GM18511 (cell line): ENCODE results near the gene AAR2.

Experiments
- ATAC-seq: cut with Tn5 transposase; IDR thresholded peaks from one replicate; pipeline ENCODE4 v1.9.1; 2021; ENCODE audit warnings: mild to moderate bottlenecking, moderate library complexity; ENCODE audit not compliant: unreplicated experiment

Gene AAR2

DNA sequence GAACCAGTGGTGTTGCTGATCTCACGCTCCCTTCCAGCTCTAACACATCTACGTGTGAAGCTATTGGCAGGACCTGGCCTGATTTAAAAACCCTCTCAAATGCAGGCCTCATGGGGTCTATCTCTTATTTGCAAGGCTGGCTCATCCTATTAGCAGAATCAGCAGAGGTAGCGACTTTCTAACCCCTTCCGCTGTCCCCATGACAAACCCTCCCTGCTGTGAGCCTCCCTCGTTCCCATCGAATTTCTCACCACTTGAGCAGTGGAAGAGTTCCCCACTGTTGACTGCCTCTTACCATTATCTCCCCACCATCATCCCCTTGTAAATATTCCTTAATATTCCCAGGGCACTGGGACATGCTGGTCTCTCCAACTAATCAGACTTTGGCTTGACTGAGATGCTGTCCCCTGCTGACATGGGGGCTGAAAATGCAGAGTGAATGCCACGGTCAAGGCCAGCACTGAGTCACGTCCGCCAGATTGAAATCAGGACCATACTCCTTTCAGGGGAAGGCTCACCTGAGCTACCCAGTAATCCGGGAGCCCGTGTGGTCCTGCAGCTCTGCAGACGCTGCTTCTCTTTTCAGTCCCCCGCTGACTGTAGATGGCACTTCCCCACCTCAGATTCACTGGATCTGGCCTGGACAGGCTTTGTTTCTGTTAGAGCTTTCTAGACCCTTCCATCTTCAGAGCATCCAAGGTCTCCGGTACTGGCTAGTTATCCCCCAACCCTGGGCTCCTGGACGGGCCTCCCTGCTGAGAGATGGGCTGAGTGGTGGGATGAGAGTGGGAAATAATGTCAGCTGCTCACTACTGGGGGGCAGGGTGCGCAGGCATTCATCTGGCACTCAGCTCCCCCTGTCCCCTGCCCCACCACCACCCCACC lies 23.1 kb downstream of the AAR2 start:
- ATAC-seq, result no peak

DNA sequence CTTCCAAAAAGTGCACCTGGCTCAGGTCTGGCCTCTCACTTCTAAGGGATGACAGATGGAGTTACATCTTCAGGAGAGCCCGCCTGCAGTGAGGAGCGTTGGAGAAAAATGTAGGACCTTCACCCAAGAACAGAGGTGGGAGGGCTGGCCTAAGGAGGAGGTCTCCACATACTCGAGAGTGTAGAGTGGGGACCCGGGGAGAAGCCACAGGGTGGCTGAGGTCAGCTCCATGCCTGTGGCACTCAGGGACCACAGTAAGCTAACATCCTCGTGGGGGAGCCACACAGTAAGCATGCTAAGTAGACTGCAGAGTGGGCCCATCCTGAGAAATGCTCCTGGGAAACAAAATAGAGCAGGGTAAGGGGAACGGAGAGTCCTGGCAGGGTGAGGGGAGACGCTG lies 24.0 kb downstream of the AAR2 start:
- no peak for ATAC-seq

DNA sequence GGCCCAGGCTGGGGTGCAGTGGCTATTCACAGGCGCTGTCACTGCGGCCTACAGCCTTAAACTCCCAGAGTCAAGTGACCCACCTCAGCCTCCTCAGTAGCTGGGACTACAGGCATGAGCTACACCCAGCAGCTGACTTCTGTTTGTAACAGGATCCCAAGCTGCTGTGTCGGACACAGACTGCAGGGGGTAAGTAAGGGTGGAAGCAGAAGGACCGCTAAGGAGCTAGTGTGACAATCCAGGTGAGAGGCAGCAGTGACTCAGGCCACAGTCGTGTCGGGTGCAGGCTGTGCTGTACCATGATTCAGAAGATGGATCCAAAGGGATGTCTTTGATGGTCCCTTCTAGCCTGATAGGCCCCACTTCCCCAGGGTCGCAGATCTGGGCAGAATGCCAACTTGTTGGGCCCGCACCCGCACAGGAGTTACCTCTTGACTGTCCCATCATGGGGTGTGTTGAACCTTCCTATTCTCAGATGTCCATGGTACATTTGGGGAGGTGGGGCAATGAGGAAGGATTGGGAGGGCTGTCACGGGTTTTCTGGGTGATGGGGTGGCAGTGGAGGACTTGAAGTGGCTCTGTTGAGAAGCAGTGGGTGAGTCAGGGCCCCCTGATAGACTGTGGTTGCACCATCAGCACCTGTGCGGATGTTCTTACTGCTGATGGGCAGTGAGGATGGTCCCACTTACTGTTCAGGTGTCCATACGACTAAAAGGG lies 25.3 kb downstream of the AAR2 start:
- ATAC-seq, result no peak

DNA sequence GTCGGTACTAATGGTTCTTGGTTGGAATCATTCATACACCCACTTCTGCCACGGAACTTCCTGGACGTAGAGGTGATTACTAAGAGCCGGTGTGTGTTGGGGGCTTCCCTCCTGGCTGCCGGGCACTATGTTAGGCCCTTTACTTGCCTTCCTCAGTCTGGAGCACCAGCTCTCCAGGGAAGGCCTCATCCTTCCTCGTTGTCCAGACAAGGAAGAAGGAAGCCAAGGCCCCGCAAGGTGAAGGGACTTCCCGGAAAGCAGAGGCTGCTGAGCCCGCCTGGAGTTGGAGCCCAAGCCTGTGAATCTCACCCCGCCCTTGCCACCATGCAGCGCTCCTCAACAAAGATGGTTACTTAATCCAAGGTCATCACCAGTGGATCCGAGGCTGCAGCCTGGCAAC lies 26.2 kb downstream of the AAR2 start:
- ATAC-seq, result no peak

DNA sequence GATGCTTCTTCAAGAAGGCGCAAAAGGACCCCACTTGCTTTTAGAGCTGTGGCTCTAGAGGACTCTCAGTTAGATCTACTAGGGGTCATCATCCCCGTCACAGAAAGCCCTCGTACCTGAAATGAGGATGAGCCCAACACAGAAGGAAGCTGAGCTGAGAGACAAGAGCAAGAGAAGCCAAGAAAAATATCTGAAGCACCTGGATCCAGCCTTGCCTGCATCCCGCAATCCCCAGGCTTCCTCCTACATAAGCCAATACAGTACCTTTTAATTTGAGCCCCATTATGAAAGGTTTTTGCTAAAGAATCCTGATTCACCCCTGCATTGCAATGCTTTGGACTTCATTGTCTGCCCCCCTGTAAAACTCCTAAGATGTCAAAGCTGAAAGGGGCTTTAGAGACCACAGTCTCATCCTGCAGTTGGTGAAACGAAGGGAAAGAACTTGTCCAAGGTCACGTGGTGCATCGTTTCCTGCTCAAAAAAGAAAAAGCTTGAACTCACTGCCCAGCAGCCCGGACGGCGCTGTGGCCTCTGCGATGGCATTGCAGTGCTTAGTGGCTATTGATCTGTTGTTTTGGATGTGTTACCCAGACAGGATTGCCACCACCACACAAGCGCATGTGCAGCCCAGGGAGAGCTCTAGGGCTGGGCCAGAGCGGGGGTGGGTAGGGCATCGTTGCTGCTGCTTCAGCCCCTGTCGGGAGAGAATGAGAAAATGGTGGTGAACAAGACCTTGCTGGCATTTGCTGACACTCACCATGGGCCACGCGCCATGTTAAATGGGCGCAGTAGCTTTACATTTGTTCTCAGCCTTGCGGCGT lies 28.4 kb downstream of the AAR2 start:
- ATAC-seq, result no peak

DNA sequence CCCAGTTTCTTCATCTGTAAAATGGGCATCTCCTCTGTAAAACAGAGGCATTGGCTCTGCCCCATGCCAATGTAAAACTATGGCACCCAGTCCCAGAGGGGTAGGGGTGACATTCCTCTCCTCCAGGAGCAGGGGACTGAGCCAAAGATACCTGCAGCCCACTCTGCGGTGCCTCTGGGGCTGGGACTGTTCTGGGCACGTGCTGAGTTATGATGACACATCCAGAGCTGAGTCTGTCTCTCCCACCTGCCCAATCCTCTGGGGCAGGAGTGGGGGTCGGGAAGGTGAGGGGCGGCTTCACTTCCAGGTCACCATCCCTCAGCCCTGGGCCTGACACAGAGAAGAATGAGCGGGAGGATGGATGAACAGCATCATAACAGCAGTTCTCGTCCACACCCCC lies 29.9 kb downstream of the AAR2 start:
- ATAC-seq, result no peak

DNA sequence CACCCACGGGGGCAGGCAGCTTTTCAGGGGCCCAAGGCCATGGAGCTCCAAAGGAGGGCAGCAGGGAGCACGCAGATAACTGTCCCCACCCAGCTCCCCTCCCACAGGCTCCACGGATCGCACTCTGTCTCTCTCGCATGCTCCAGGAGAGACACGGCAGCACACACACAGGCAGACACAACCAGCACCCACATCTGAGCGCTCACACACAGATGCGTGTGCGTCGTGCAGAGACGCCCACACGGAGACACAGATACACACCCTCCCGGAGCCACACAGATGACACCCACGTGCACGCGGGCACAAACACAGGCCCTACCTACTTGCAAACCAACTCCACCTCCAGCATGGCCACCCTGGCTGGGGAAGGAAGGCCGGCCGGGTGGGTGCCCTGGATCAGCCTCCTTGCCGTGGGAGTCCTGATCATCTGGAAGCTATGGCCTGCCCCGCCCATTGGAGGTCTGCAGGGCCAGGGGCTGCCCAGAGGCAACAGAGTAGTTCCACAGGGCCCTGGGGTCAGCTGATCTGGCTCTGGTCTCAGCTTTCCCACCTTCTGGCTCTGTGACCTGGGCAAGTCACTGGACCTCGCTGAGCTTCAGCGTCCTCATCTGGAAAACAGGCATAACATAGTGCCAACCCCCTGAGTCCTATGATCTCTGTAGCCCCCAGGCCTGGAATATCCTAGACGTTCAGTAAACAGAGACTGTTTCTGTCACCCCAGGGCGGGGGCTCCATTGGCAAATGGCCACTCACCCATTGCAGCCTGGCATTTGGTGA lies 31.5 kb downstream of the AAR2 start:
- no peak for ATAC-seq

DNA sequence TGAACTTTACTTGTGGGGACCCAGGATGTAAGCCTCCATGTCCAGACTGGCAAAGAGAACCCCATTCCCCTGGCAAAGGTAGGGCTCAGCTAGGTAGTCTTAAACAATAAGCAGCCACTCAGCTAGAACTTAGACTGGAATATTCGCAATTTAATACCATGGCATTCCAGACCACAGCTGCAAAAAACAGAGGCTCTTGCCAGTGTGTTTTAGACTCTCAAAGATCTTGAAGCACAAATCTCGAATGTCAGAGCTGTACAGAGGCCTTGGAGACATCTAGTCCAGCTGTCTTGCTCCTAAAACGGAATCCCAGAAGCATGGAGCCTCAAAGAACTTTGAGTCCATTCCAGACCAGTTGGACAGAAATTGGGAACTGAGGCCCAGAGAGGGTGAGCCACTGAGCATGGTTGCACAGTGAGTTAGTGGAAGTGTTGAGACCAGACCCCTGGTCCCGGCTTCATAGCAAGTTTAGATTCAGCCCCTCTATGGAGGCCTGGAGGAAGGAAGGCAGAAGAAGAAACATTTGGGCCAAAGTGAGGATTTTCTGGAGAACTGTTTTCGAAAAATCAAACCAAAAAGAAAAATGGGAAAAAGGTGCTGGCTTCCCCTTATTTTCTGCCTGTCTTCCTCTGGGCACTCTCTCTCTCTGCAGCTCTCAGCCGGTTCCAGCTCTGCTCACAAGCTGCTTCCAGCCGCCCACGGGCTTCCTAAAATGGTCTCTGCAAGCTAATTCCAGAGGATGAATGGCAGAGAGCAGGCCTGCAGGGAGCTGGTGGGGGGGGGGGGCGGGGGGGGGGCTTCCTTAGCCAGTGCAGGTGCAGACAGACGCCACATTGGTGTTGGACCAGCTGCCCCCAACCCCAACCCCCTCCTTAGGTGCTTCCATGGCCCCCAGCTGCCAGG lies 32.4 kb downstream of the AAR2 start:
- no peak for ATAC-seq

DNA sequence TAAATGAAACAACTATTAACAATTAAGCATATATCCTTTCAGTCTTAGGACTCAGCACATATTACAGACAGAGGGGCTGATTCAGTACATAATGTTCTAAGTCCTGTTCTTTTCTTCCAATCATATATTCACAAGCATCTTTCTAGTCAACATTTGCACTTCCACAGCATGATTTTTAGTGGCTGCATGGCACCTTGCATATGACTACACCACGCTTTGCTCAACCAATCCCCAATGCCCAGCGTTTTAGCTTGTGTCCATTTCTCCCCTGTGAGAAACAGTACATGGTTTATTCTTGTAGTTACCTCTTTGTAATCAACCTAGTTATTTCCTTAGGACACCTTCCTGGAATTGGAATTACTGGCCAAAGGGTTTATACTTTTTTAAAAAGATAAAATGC lies 33.2 kb downstream of the AAR2 start:
- no peak for ATAC-seq

DNA sequence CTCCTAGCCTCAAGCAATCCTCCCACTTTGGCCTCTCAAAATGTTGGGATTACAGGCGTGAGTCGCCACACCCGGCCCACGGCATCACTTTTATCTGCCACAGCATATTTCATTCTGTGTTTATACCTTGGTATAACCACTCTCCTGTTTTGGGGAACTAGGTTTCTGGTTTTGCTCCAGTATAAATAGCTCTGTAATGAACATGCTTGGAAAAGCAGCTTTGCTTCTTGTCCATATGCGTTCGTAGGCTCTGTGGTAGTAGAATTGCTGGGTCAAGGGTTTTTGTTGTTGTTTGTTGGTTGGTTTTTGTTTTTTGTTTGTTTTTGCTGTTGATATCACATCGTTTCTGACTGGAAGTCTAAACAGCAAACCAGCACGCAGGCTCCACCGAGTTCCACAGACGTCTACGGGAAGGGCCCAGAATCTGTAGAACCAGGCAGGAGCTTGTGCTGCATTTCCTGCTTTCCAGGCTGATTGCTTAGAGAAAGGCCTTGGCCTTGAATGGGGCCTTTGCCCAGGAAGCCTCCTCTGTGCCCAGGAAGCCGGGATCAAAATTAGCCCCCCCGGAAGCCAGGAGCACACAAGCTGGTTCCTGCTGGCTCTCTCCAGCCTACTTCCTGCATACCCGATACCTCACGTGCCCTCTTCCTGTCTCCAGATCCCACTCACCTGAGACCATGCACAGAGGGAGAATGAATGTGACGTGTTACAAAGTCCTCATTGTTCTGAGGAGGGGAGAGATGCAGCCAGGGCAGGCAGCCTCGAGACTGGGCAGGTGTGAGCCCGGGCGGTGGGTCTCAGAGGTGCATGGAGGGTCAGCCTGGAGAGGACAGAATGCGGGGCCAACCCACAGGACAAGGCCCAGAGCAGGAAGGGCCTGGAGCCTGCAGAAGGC lies 34.7 kb downstream of the AAR2 start:
- ATAC-seq, result no peak

DNA sequence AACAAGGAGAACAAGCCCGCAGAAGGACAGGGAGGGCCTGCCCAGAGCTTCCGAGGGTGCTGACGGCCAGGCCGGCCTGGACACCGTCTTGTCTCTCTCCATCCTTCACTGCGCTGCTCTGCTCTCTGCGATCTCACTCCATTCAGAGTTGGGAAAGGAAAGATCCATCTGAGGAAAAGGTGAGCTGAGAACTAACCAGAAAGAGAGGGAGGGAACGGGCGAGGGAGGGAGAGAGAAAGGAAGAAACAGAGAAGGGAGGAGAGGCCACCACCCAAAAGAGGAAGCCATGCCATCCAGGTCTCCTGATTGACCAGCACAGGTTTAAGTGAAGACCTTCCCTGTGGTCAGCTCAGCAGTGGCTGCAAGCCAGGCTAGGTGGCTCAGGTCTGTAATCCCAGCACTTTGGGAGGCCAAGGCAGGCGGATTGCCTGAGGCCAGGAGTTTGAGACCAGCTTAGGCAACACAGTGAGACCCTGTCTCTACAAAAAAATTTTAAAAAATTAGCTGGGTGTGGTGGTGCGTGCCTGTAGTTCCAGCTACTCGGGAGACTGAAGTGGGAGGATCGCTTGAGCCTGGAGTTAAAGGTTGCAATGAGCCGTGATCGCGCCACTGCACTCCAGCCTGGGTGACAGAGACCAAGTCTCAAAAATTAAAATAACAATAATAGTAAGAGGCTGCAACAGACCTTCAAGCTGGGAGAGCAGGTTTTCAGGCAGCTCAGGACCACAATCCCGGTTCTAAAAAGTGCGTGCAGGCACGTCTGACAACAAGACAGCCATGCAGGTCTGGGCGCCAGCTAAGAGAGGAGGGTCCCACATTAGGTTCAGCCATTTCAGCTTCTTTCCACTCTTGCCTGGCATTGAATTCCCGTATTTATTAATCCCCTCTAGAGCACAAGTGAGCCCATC lies 35.6 kb downstream of the AAR2 start:
- no peak for ATAC-seq

DNA sequence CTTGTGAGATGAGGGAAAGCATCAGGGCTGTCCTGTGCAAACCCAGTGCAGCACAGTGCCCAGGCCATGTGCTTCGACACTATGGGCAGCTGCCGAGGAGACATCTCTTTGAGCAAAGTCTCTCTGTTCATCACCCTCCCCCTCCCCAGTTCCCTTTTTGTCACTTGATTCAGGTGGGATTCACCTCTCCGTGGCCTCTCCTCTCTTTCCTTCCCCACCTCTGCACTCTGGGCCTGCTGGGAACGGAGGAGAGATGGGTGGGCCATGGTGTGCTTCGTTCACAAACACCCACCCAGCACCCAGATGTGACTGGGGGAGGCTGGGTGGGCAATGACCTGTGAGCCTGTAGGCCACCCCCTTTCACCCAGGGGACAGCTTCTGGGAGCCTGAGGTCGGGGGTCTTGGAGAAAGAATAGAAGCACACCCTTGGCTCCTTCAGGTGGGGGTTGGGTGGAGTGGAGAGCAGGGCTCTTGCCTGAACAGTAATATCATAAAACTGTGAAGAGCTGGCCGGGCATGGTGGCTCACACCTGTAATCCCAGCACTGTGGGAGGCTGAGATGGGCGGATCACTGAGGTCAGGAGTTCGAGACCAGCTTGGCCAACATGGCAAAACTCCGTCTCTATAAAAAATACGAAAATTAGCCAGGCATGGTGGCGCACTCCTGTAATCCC lies 36.4 kb downstream of the AAR2 start:
- ATAC-seq, result no peak

DNA sequence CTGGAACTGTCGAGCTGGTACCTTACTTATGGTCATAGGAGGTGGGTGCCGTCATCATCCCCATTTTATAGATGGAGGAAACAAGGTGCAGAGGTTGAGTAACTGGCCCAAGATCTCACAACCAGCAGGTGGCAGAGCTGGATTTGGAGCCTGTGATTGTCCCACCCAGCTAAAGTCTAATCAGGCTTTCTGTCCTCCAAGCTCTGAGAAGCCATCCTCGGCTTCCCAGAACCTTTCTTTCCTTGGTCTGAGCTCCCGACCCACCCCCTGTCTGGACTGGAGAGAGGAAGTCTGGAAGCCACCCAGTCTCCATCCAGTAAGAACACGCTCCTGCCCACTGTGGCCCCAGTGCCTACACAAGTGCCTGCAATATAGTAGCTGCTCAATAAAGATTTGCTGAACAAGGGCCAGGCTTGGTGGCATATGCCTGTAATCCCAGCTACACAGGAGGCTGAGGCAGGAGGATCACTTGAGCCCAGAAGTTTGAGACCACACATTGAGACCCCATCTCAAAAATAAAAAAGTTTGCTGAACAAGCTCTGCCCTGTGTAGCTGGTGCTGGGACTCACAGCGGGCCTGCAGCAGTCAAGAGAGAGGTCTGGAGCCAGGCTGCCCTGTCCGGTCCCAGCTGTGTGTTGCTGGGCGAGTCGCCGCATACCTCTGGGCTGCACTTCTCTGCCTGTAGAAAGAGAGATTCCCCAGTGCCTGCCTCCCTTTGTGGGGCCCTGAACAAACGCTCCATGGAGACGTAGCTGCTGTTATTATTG lies 37.3 kb downstream of the AAR2 start:
- ATAC-seq, result no peak

DNA sequence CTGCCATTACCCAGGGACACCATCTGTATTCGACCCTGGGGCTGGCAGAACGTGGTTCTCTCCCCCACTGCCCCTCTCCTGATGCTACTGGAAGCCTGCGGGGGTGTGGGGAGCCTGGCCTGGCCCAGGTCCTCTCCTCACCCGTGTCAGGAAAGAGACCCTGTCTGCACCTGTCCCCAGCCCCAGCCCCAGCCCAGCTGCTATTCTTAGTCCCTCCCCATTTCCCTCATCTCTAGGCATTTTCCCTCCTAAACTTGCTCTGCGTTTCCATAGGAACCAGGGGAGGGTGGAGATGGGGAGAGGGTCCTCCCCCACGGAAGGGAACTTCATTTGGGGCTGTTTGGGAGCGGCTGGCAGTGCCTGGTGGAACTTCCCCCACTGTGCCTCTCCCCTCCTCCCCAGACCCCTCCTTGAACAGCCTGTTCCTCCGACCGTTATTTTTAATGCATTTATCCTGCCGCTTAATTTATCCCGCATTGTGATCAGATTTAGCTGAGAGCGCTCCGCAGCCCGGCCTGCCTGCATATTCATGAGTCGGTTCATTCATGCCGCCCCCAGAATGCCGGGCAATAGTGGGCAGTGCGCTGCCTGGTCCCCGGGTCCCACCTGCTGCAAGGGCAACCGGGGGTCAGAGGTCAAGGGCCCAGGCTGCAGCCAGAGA lies 38.0 kb downstream of the AAR2 start:
- ATAC-seq, result no peak

DNA sequence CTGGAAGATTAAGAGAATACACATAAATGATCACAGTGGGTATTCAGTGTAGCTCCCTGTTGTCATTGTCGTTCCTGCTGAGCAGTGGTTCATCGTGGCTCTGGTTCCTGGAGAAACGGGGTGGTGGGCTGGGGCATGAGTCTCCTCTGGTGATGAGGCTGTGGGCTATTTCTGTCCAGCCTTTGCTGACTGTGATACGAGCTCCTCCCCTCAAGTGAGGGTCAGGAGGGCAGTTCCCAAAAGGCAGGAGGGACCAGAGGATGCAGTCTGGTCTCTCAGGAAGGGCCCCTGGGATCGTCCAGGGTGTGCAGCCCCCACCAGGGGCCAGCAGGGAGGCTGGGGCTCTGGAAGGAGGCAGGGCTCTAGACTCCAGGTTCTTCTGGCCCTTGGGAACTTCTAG lies 38.7 kb downstream of the AAR2 start:
- no peak for ATAC-seq
